HS-5 (cell line): ENCODE data around the gene DUSP11.
"Not testable (repeated sequence)": the region's sequence is repeated elsewhere in the genome, so short reads cannot be mapped to it uniquely, and the experiment has no call there.

Experiments used
- DNase-seq: peaks from one replicate; pipeline ENCODE4 v3.0.0-alpha.2; 2012; ENCODE audit warnings: low read depth

The DUSP11 gene

GRCh38 chr2:73779467-73780236 lies at the start of gene DUSP11:
Gene DUSP11, minus strand, starts transcription at chr2:73780103. Its CDS starts 129 bp downstream, at chr2:73779974.
- peak; percentile 78 for DNase-seq

GRCh38 chr2:73828818-73829570 lies 49.1 kb upstream of the DUSP11 start, which contains the start of gene STAMBP:
Gene STAMBP, plus strand, starts transcription at chr2:73828961. Its CDS starts 1,896 bp downstream, at chr2:73830857.
- DNase-seq = peak; percentile 89

GRCh38 chr2:73828389-73828817 lies 48.5 kb upstream of the DUSP11 start:
- no peak for DNase-seq

GRCh38 chr2:73827660-73828388 lies 47.9 kb upstream of the DUSP11 start:
- DNase-seq = no peak

- DNase-seq = no peak
These were observed 47.1 kb upstream of the DUSP11 start for GRCh38 chr2:73827018-73827417.

GRCh38 chr2:73825408-73825807 lies 45.5 kb upstream of the DUSP11 start:
- DNase-seq = no peak

GRCh38 chr2:73823916-73824523 lies 44.1 kb upstream of the DUSP11 start:
- DNase-seq = peak; percentile 54

- no peak for DNase-seq
These were observed 43.5 kb upstream of the DUSP11 start for GRCh38 chr2:73823416-73823815.

- no peak for DNase-seq
These were observed 43.1 kb upstream of the DUSP11 start for GRCh38 chr2:73822991-73823390.

GRCh38 chr2:73822276-73822675 lies 42.4 kb upstream of the DUSP11 start:
- DNase-seq = no peak

GRCh38 chr2:73821669-73822068 lies 41.8 kb upstream of the DUSP11 start:
- DNase-seq = no peak

- no peak for DNase-seq
These were observed 41.3 kb upstream of the DUSP11 start for GRCh38 chr2:73821227-73821626.

- DNase-seq = no peak
These were observed 38.4 kb upstream of the DUSP11 start for GRCh38 chr2:73818296-73818695.

GRCh38 chr2:73812635-73813034 lies 32.7 kb upstream of the DUSP11 start:
- no peak for DNase-seq

GRCh38 chr2:73811878-73812277 lies 32.0 kb upstream of the DUSP11 start:
- DNase-seq = no peak

- not testable (repeated sequence) for DNase-seq
These were observed 4.0 kb upstream of the DUSP11 start, which contains the start of gene C2orf78 for GRCh38 chr2:73783883-73784282. Gene C2orf78, plus strand, starts transcription at chr2:73784183. Its CDS starts 127 bp downstream, at chr2:73784310.

GRCh38 chr2:73783402-73783801 lies 3.5 kb upstream of the DUSP11 start:
- not testable (repeated sequence) for DNase-seq

GRCh38 chr2:73780237-73780582 lies 307 bp upstream of the DUSP11 start:
- no peak for DNase-seq

GRCh38 chr2:73778867-73779466 lies 936 bp downstream of the DUSP11 start:
- not testable (repeated sequence) for DNase-seq

GRCh38 chr2:73776869-73777519 lies 2.9 kb downstream of the DUSP11 start:
- DNase-seq = peak; percentile 40

- peak; percentile 32 for DNase-seq
These were observed 3.5 kb downstream of the DUSP11 start for GRCh38 chr2:73776381-73776780.
